Tibial nerve (tissue), 4 donors: ENCODE measurements around the gene SNX15.

Experiments
- EP300 ChIP-seq, 2 donors: sonication (generic); formaldehyde crosslinking; IDR thresholded peaks; one replicate each; pipeline ENCODE4 v1.6.1; 2017; ENCODE audit warnings: antibody characterized with exemption in 2 of 2, mild to moderate bottlenecking in 1 of 2
- TF ChIP-seq, protein P1 (sequence below), 5 experiments: fragments of 200-600 bp in 3 of 5; fragments of 450-650 bp in 2 of 5; sonication (generic) in 3 of 5; IDR thresholded peaks; one replicate each; pipeline ENCODE4 v1.5.1; 2016 to 2019; ENCODE audit warnings: antibody characterized with exemption in 5 of 5, mild to moderate bottlenecking in 3 of 5, moderate library complexity in 2 of 5

DNA sequence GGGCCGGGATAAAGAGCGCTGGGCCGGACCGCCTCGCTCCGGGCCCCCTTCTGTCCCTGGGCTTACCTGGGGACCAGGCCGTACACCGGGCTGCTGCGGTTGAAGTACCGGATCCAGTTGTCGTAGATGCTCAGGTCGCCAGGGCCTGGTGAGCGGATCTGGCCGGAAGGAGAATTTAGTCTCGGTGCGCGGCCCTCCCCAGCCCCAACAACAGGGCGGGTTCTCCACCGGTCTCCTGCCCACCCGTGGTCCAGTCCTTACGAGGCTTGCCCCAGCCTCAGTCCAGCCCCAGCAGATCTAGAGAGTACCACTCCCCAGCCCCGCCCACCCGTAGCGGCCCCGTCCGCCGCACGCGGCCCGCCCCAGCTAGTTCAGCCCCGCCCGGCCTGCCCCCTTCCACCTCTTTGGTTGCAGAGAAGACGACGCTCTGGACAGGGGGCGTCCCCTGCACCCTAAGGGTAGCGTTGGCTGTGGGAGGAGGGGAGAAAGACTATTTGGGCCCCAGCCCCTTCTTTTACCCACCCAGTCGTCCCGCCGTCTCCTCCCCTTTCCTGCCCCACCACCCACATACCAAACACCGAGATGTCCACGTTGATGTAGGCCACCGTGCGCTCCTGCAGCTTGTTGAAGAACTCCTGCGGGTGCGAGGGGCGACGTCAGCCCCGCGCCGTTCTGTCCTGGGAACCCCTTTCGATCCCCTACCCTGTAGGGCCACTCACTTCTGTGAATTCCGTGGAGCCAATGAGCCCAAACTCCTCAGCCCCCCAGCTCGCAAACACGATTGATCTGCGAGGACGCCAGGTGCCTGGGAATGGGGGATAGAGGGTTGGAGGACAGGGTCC lies 20.6 kb downstream of the SNX15 start:
- TF ChIP-seq, protein P1, sequence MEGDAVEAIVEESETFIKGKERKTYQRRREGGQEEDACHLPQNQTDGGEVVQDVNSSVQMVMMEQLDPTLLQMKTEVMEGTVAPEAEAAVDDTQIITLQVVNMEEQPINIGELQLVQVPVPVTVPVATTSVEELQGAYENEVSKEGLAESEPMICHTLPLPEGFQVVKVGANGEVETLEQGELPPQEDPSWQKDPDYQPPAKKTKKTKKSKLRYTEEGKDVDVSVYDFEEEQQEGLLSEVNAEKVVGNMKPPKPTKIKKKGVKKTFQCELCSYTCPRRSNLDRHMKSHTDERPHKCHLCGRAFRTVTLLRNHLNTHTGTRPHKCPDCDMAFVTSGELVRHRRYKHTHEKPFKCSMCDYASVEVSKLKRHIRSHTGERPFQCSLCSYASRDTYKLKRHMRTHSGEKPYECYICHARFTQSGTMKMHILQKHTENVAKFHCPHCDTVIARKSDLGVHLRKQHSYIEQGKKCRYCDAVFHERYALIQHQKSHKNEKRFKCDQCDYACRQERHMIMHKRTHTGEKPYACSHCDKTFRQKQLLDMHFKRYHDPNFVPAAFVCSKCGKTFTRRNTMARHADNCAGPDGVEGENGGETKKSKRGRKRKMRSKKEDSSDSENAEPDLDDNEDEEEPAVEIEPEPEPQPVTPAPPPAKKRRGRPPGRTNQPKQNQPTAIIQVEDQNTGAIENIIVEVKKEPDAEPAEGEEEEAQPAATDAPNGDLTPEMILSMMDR (IDR thresholded peaks at IDR 0.05): no peak
- no peak for TF ChIP-seq EP300 (IDR thresholded peaks at IDR 0.05)
